Body of pancreas (tissue), 4 donors: ENCODE measurements around the gene CIBAR2. TPM values are rescaled to one million over a fixed set of nuclear protein-coding genes. Genes with fewer than 3 reads are reported as not detected.
A peak's percentile ranks its signal among the peaks of the same experiment; 100 is the strongest.

Experiments used
- ATAC-seq: fragments of 150-250 bp; one replicate; pipeline ENCODE4 v1.9.1; 2016
- DNase-seq, 4 donors: peaks; one replicate each; pipeline ENCODE4 v3.0.0-alpha.2; 2019
- H3K27ac ChIP-seq, 4 donors: fragments of 200-600 bp; sonication (generic); 1 replicate in 3 of 4; 2 replicates in 1 of 4; pipeline versions ENCODE4 v1.5.1 to v1.6.1; 2016 to 2019; ENCODE audit warnings: mild to moderate bottlenecking in 1 of 4, mixed read lengths in 1 of 4, moderate library complexity in 1 of 4
- H3K27me3 ChIP-seq, 2 donors: fragments of 200-600 bp; sonication (generic); one replicate each; pipeline ENCODE4 v1.6.0; 2016; ENCODE audit warnings: mild to moderate bottlenecking in 1 of 2
- H3K36me3 ChIP-seq, 2 donors: fragments of 200-600 bp; sonication (generic); replicated peaks in 1 of 2; 2 replicates each; pipeline ENCODE4 v1.5.1; 2016; ENCODE audit warnings: low read depth in 2 of 2; ENCODE audit not compliant: insufficient read depth in 1 of 2
- H3K4me1 ChIP-seq: fragments of 200-600 bp; sonication (generic); one replicate; pipeline ENCODE4 v1.6.0; 2016
- H3K4me3 ChIP-seq, 2 donors: fragments of 200-600 bp; sonication (generic); 1 replicate in 1 of 2; 2 replicates in 1 of 2; pipeline ENCODE4 v1.5.1; 2016 to 2019
- H3K9me3 ChIP-seq, 3 donors: fragments of 200-600 bp; sonication (generic); 1 replicate in 2 of 3; 2 replicates in 1 of 3; pipeline ENCODE4 v1.5.1; 2016
- CTCF ChIP-seq, 7 experiments: fragments of 450-650 bp in 4 of 7; fragments of 200-600 bp in 3 of 7; sonication (generic) in 3 of 7; IDR thresholded peaks; one replicate each; pipeline ENCODE4 v1.5.1; 2016 to 2019; ENCODE audit warnings: antibody characterized with exemption in 7 of 7
- POLR2A ChIP-seq, 3 donors: fragments of 450-650 bp; IDR thresholded peaks; one replicate each; pipeline ENCODE4 v1.6.1; 2016; ENCODE audit warnings: antibody characterized with exemption in 3 of 3, mild to moderate bottlenecking in 2 of 3
- WGBS, 2 donors: methylation state at CpG; one replicate each; pipeline ENCODE4 v1.1.5; 2017; 5-methylcytosine and 5-hydroxymethylcytosine counted together
- intact Hi-C: fragments of 100-400 bp; cut with DNase I; formaldehyde crosslinking; loops from one replicate; pipeline ENCODE4 v1.15.1; 2023
- total RNA-seq, 2 donors: library from RNA; depleted of rRNA; stranded (reverse); fragments of >200 nt; gene quantifications; one replicate each; pipeline ENCODE4 v1.1.0, GENCODE V29; 2016

The CIBAR2 gene
- total RNA-seq, 2 donors from 2014 or later: not detected

GRCh38 chr16:85152414-85153030, 40.2 kb upstream of the CIBAR2 start:
- no peaks in the 10 kb centered on the region for H3K27me3 ChIP-seq
- no peaks in the 10 kb centered on the region for H3K9me3 ChIP-seq
- TF ChIP-seq CTCF (IDR thresholded peaks at IDR 0.05) (no peak), POLR2A (IDR thresholded peaks at IDR 0.05) (no peak)
- ATAC-seq (no peak), DNase-seq (no peak)
- intact Hi-C loops: no loop called here
- H3K4me1 ChIP-seq: peaks cover 16% of the 10 kb centered on the region
- peak overlapping the region in 2 of 4 donors; percentile 12 to 60 for H3K27ac ChIP-seq
- 79 to 87% methylated on average over 12 to 14 of the region's 14 CpGs for WGBS, 2 donors
- H3K36me3 ChIP-seq: no peaks in the 10 kb centered on the region
- H3K4me3 ChIP-seq: no peak overlapping the region

GRCh38 chr16:85151603-85152413, 39.5 kb upstream of the CIBAR2 start:
- Histone ChIP-seq H3K27ac (peak overlapping the region; percentile 12 to 63 (median 48)), H3K27me3 (no peaks in the 10 kb centered on the region), H3K36me3 (no peaks in the 10 kb centered on the region), H3K9me3 (no peaks in the 10 kb centered on the region), H3K4me1 (peaks cover 16% of the 10 kb centered on the region), H3K4me3 (no peak overlapping the region)
- intact Hi-C loops: no loop called here
- DNase-seq: peak in 3 of 4 donors; percentile 68 to 81 (median 68)
- WGBS, 2 donors: 65 to 90% methylated on average over 2 to 24 of the region's 24 CpGs
- TF ChIP-seq CTCF (IDR thresholded peaks at IDR 0.05) (no peak), POLR2A (IDR thresholded peaks at IDR 0.05) (peak in 1 of 3 donors; percentile 6)
- peak; percentile 72 for ATAC-seq

GRCh38 chr16:85151079-85151602, 38.9 kb upstream of the CIBAR2 start:
- peaks cover 16% of the 10 kb centered on the region for H3K4me1 ChIP-seq
- peak overlapping the region in 3 of 4 donors; percentile 35 to 63 (median 60) for H3K27ac ChIP-seq
- no peak for DNase-seq
- intact Hi-C loops: no loop called here
- ATAC-seq: peak; percentile 3
- H3K9me3 ChIP-seq: no peaks in the 10 kb centered on the region
- no peak for TF ChIP-seq CTCF (IDR thresholded peaks at IDR 0.05)
- TF ChIP-seq POLR2A (IDR thresholded peaks at IDR 0.05): no peak
- no peaks in the 10 kb centered on the region for H3K27me3 ChIP-seq
- H3K4me3 ChIP-seq: no peak overlapping the region
- no peaks in the 10 kb centered on the region for H3K36me3 ChIP-seq
- WGBS, 2 donors: 71 to 76% methylated on average over 11 of the region's 11 CpGs

GRCh38 chr16:85150331-85150940, 38.2 kb upstream of the CIBAR2 start:
- no peak for DNase-seq
- 88 to 91% methylated on average over 4 to 9 of the region's 9 CpGs for WGBS, 2 donors

More at GRCh38 chr16:85150331-85150940, 38.2 kb upstream of the CIBAR2 start:
- H3K27ac ChIP-seq: no peak overlapping the region
- H3K27me3 ChIP-seq: no peaks in the 10 kb centered on the region
- no peak for ATAC-seq
- no peaks in the 10 kb centered on the region for H3K36me3 ChIP-seq
- no peaks in the 10 kb centered on the region for H3K9me3 ChIP-seq
- TF ChIP-seq POLR2A (IDR thresholded peaks at IDR 0.05): no peak
- no peak for TF ChIP-seq CTCF (IDR thresholded peaks at IDR 0.05)
- intact Hi-C loops: no loop called here
- H3K4me1 ChIP-seq: peaks cover 16% of the 10 kb centered on the region
- no peak overlapping the region for H3K4me3 ChIP-seq
